ENCODE results near the gene ADAMTSL5. TPM values are rescaled to one million over a fixed set of nuclear protein-coding genes. Genes with fewer than 3 reads are reported as not detected.
A peak's percentile ranks its signal among the peaks of the same experiment; 100 is the strongest.
"Not testable (repeated sequence)": the region's sequence is repeated elsewhere in the genome, so short reads cannot be mapped to it uniquely, and the experiment has no call there.

ADAMTSL5 gene
- total RNA-seq, 4 donors from 2014 or later = 2.6 to 3.7 (median 2.7) TPM; not detected in 1

GRCh38 chr19:1551068-1552040, 38.5 kb upstream of the ADAMTSL5 start:
- no peaks in the 10 kb centered on the region for H3K27me3 ChIP-seq

DNA sequence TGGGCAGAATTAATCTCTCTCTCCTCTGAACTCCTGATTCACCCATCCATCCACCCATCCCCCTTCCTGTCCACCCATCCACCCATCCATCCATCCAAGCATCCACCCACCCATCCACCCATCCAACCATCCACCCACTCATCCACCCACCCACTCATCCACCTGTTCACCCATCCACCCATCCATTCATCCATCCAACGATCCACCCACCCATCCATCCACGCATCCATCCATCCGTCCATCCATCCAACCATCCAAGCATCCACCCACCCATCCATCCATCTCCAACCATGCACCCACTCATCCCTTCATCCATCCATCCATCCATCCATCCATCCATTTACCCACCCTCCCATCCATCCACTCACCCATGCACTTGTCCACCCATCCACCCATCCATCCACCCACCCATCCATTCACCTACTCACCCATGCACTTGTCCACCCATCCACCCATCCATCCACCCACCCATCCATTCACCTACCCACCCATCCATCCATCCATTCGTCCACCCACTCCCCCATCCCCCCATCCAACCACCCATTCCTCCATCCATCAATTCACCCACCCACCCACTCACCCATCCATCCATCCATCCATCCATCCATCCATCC, 36.6 kb upstream of the ADAMTSL5 start:
- Histone ChIP-seq H3K36me3 (no peaks in the 10 kb centered on the region), H3K9me3 (no peaks in the 10 kb centered on the region), H3K4me3 (no peak overlapping the region), H3K27me3 (peaks cover 8% of the 10 kb centered on the region), H3K27ac (no peak overlapping the region), H3K4me1 (peaks cover 0 to 7% (median 4%) of the 10 kb centered on the region in 4 donors)
- no peak for TF ChIP-seq POLR2A (IDR thresholded peaks at IDR 0.05)
- TF ChIP-seq, protein P1, sequence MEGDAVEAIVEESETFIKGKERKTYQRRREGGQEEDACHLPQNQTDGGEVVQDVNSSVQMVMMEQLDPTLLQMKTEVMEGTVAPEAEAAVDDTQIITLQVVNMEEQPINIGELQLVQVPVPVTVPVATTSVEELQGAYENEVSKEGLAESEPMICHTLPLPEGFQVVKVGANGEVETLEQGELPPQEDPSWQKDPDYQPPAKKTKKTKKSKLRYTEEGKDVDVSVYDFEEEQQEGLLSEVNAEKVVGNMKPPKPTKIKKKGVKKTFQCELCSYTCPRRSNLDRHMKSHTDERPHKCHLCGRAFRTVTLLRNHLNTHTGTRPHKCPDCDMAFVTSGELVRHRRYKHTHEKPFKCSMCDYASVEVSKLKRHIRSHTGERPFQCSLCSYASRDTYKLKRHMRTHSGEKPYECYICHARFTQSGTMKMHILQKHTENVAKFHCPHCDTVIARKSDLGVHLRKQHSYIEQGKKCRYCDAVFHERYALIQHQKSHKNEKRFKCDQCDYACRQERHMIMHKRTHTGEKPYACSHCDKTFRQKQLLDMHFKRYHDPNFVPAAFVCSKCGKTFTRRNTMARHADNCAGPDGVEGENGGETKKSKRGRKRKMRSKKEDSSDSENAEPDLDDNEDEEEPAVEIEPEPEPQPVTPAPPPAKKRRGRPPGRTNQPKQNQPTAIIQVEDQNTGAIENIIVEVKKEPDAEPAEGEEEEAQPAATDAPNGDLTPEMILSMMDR (IDR thresholded peaks at IDR 0.05) = no peak
- no peak for TF ChIP-seq POLR2AphosphoS5 (IDR thresholded peaks at IDR 0.05)
- no peak for TF ChIP-seq EP300 (IDR thresholded peaks at IDR 0.05; ENCODE audit: low read depth)
- intact Hi-C loops (cut with DNase I; ENCODE audit: low total_unique reads) = loop anchor here (10.0 kb wide), 1 partner anchor 215 kb away; no protein-coding TSS in a partner anchor
- 82 to 83% methylated on average over 4 of the region's 4 CpGs for whole genome bisulfite sequencing, 2 donors (ENCODE audit: low coverage in 1 of 2)
- DNase-seq = no peak
- in situ Hi-C loops (cut with MboI; ENCODE audit: low pct_ligation_motif_present in 1 of 4, low pct_unique_long_range_greater_than_20kb in 1 of 4, low sequenced_read_pairs in 3 of 4) = loop anchor here (10.0 to 25.0 kb wide), 4 partner anchors 125 to 263 kb away; partner anchors contain the start of gene ATP8B3 (in 1 of the 4)

More at GRCh38 chr19:1551068-1552040, 38.5 kb upstream of the ADAMTSL5 start:
- Histone ChIP-seq H3K27ac (no peak overlapping the region), H3K36me3 (peaks cover 0 to 2% (median 0%) of the 10 kb centered on the region in 4 donors), H3K9me3 (no peaks in the 10 kb centered on the region), H3K4me3 (no peak overlapping the region), H3K4me1 (peaks cover 0 to 3% (median under 1%) of the 10 kb centered on the region in 4 donors)
- TF ChIP-seq POLR2AphosphoS5 (IDR thresholded peaks at IDR 0.05) = no peak
- no peak for TF ChIP-seq EP300 (IDR thresholded peaks at IDR 0.05; ENCODE audit: low read depth)
- TF ChIP-seq, protein P1 (IDR thresholded peaks at IDR 0.05) = no peak
- TF ChIP-seq POLR2A (IDR thresholded peaks at IDR 0.05) = no peak
- WGBS, 2 donors (ENCODE audit: low coverage in 1 of 2) = 70 to 79% methylated on average over 10 to 17 of the region's 17 CpGs
- intact Hi-C loops (cut with DNase I; ENCODE audit: low total_unique reads) (no loop called here), in situ Hi-C loops (cut with MboI; ENCODE audit: low pct_ligation_motif_present in 1 of 4, low pct_unique_long_range_greater_than_20kb in 1 of 4, low sequenced_read_pairs in 3 of 4) (no loop called here)
- DNase-seq = no peak

DNA sequence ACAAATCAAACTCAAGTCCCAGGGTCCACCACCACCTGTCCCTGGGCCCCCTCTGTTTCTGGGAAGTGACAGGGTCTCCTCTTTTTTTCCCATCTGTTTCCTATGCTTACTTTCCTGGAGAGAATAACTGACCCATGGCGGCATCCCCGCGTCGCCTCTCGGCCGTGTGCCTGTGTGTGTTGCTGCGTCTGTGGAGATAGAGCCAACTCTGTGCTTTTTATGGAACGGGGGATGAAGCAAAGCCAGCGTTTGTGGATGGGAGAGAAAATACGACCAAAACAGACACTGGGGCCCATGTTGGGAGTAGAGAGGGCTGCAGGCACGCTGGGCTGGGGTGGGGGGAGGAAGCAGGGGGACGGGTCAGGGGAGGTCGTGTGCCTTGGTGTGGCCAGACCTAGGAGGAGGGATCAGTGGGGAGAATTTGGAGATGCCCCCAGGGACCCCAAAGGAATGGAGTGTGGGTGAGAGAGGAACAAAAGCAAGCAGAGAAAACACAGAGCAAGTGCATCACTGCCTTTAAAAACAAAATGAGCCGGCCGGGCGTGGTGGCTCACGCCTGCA, 27.6 kb upstream of the ADAMTSL5 start:
- in situ Hi-C loops (cut with MboI; ENCODE audit: low pct_ligation_motif_present in 1 of 4, low pct_unique_long_range_greater_than_20kb in 1 of 4, low sequenced_read_pairs in 3 of 4) = loop anchor here (10.0 to 25.0 kb wide), 4 partner anchors 134 to 272 kb away; partner anchors contain the start of gene ATP8B3 (in 1 of the 4)
- no peak for DNase-seq

GRCh38 chr19:1539749-1540148, 26.9 kb upstream of the ADAMTSL5 start:
- intact Hi-C loops (cut with DNase I; ENCODE audit: low total_unique reads) = loop anchor here (10.0 kb wide), 1 partner anchor 225 kb away; no protein-coding TSS in a partner anchor
- WGBS, 2 donors (ENCODE audit: low coverage in 1 of 2) = 82 to 86% methylated on average over 6 to 10 of the region's 11 CpGs
- peak overlapping the region in 2 of 4 donors; percentile 45 to 66 for H3K27ac ChIP-seq
- not testable (repeated sequence) for H3K36me3 ChIP-seq, H3K9me3 ChIP-seq, DNase-seq, H3K4me3 ChIP-seq, H3K4me1 ChIP-seq, H3K27me3 ChIP-seq
- in situ Hi-C loops (cut with MboI; ENCODE audit: low pct_ligation_motif_present in 1 of 4, low pct_unique_long_range_greater_than_20kb in 1 of 4, low sequenced_read_pairs in 3 of 4) = loop anchor here (10.0 to 25.0 kb wide), 4 partner anchors 135 to 273 kb away; partner anchors contain the start of gene ATP8B3 (in 1 of the 4)

More for the DNA sequence above, 27.6 kb upstream of the ADAMTSL5 start:
- no peaks in the 10 kb centered on the region for H3K36me3 ChIP-seq
- WGBS, 2 donors (ENCODE audit: low coverage in 1 of 2) = 46% methylated on average over 17 of the region's 17 CpGs; no CpG with 5 or more reads in 1 of the 2 donors
- H3K9me3 ChIP-seq = no peaks in the 10 kb centered on the region
- H3K27ac ChIP-seq = peak overlapping the region in 2 of 4 donors; percentile 45 to 66
- peak in 1 of 3 donors; percentile 6 for TF ChIP-seq POLR2AphosphoS5 (IDR thresholded peaks at IDR 0.05)
- no peak for TF ChIP-seq POLR2A (IDR thresholded peaks at IDR 0.05)
- intact Hi-C loops (cut with DNase I; ENCODE audit: low total_unique reads) = loop anchor here (10.0 kb wide), 1 partner anchor 224 kb away; no protein-coding TSS in a partner anchor
- H3K4me3 ChIP-seq = no peak overlapping the region
- H3K4me1 ChIP-seq = peaks cover 0 to 3% (median 1%) of the 10 kb centered on the region in 4 donors
- peaks cover 7% of the 10 kb centered on the region for H3K27me3 ChIP-seq

Measured in transverse colon (tissue), 4 donors.